A549 treated with Hydrocortisone at 1 μM for 4 hours (cell line): Measurements from ENCODE around the gene ZNF736. TPM values are rescaled to one million over a fixed set of nuclear protein-coding genes. Genes with fewer than 3 reads are reported as not detected.

Source experiments
- total RNA-seq: library from RNA; stranded (reverse); fragments of 200-300 nt; extraction: Qiagen RNA extraction; gene quantifications from 5 replicates; pipeline ENCODE4 v1.2.3, GENCODE V29; 2022

Gene ZNF736
- 0.06 to 0.07 TPM in 2 of 5 replicates, not detected in the others for total RNA-seq

DNA sequence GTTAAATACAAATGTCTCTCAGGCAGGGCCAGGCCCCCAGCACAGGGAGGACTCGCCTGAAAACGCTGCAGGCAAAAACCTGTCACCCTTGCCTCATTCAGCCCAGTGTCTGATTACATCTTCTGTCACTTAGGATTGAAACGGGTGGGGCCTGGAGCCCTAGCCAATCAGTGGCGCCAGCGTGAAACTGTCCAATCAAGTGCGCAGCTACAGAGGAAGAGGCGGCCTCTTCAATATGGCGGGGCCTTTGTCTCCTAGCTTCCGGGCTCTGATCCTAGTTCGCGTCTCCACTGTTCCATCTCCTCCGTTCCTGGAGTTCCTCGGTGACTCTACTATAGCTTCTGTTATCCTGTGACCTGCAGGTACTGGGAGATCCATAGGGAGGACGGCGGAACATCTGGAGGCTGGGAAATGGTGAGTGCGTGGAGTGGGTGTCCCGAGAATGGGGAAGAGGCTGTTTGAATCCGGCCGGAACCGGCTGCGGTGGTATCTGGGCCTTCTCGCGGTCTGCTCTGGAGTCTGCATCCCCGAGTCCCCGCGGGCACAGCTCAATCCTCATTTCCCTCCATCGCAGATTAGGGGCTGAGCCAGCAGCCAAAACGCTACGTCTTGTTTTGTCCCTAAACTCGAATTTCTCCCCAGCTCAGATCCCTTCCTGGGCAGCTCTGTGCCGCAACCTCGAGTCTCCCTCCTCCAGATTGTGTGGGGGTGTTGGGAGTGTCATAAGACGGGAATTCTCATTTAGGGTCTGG lies at the start of gene ZNF736:
Gene ZNF736, plus strand, starts transcription at position 222 of the 752 bp plus-strand sequence. Its CDS starts 190 bp downstream, at position 412.

Other genes with a start within 250 kb of the ZNF736 start
- gene ZNF735, start 106.8 kb upstream of the ZNF736 start, total RNA-seq: not detected in 5 replicates
- gene ZNF679, start 85.5 kb upstream of the ZNF736 start, total RNA-seq: not detected in 5 replicates
- 1.4 to 3.2 TPM (median 2.0 TPM) in 5 replicates for gene ZNF680, start 249.1 kb downstream of the ZNF736 start, total RNA-seq